GM23338 (cell line): Measurements from ENCODE around the gene ZFC3H1. TPM values are rescaled to one million over a fixed set of nuclear protein-coding genes. Genes with fewer than 3 reads are reported as not detected.

Experiments
- ATAC-seq: fragments of 200-7000 bp; cut with Tn5 transposase; 3 replicates; pipeline ENCODE4 v1.9.1; 2020
- DNase-seq: peaks from one replicate; pipeline ENCODE4 v3.0.0-alpha.2; 2015; ENCODE audit warnings: low spot score
- H2AFZ ChIP-seq: fragments of 200-600 bp; sonication (generic); 2 replicates; pipeline ENCODE4 v1.8.0; 2016; ENCODE audit warnings: antibody characterized with exemption, mild to moderate bottlenecking, moderate library complexity
- H3F3A ChIP-seq: fragments of 200-600 bp; sonication (generic); replicated peaks from 2 replicates; pipeline ENCODE4 v1.8.0; 2017; ENCODE audit warnings: antibody characterized with exemption, mixed run types, low read depth
- H3K27ac ChIP-seq: fragments of 200-600 bp; sonication (generic); 2 replicates; pipeline ENCODE4 v1.6.1; 2016; ENCODE audit warnings: low read depth
- H3K27me3 ChIP-seq: fragments of 200-600 bp; sonication (generic); 2 replicates; pipeline ENCODE4 v1.8.0; 2016; ENCODE audit warnings: mild to moderate bottlenecking, mixed run types, moderate library complexity; ENCODE audit not compliant: insufficient read depth
- H3K36me3 ChIP-seq: fragments of 200-600 bp; sonication (generic); 2 replicates; pipeline ENCODE4 v1.8.0; 2016; ENCODE audit warnings: mild to moderate bottlenecking; ENCODE audit not compliant: insufficient read depth
- H3K4me1 ChIP-seq: fragments of 200-600 bp; sonication (generic); 2 replicates; pipeline ENCODE4 v1.8.0; 2016; ENCODE audit warnings: mild to moderate bottlenecking, moderate library complexity; ENCODE audit not compliant: insufficient read depth
- H3K4me2 ChIP-seq: fragments of 200-600 bp; sonication (generic); 2 replicates; pipeline ENCODE4 v1.7.1; 2017; ENCODE audit warnings: mixed run types
- H3K4me3 ChIP-seq: fragments of 200-600 bp; sonication (generic); 2 replicates; pipeline ENCODE4 v1.6.1; 2016; ENCODE audit warnings: mixed run types
- H3K79me2 ChIP-seq: fragments of 200-600 bp; sonication (generic); replicated peaks from 2 replicates; pipeline ENCODE4 v1.8.0; 2017; ENCODE audit warnings: mild to moderate bottlenecking; ENCODE audit not compliant: insufficient read depth
- H3K9me2 ChIP-seq: fragments of 200-600 bp; sonication (generic); 2 replicates; pipeline ENCODE4 v1.8.0; 2017; ENCODE audit not compliant: insufficient read depth
- H4K20me1 ChIP-seq: fragments of 200-600 bp; sonication (generic); replicated peaks from 2 replicates; pipeline ENCODE4 v1.8.0; 2017; ENCODE audit warnings: mild to moderate bottlenecking; ENCODE audit not compliant: insufficient read depth
- H3K27ac Mint-ChIP-seq: 2 replicates; pipeline ENCODE4 v1.8.0; 2020; ENCODE audit warnings: inconsistent platforms, mild to moderate bottlenecking, moderate library complexity, mixed read lengths
- H3K27me3 Mint-ChIP-seq: 3 replicates; pipeline ENCODE4 v1.8.0; 2022; ENCODE audit warnings: low read depth, mild to moderate bottlenecking, moderate library complexity, mixed read lengths, inconsistent platforms; ENCODE audit not compliant: insufficient read depth, poor library complexity
- H3K36me3 Mint-ChIP-seq: 3 replicates; pipeline ENCODE4 v1.8.0; 2021; ENCODE audit warnings: low read depth, mild to moderate bottlenecking, inconsistent platforms, moderate library complexity, mixed read lengths
- H3K4me1 Mint-ChIP-seq: 3 replicates; pipeline ENCODE4 v1.8.0; 2020; ENCODE audit warnings: mild to moderate bottlenecking, inconsistent platforms, mixed read lengths
- H3K4me3 Mint-ChIP-seq: 3 replicates; pipeline ENCODE4 v1.8.0; 2021; ENCODE audit warnings: moderate library complexity, mild to moderate bottlenecking, inconsistent platforms, mixed read lengths
- H3K9me3 Mint-ChIP-seq: 3 replicates; pipeline ENCODE4 v1.8.0; 2020; ENCODE audit warnings: moderate library complexity, mild to moderate bottlenecking, inconsistent platforms, mixed read lengths
- CREB1 ChIP-seq: fragments of 250-450 bp; sonication (Bioruptor Pico); IDR thresholded peaks from 2 replicates; pipeline ENCODE4 v1.5.0; 2020; ENCODE audit warnings: low read depth, mild to moderate bottlenecking, moderate library complexity
- EZH2 ChIP-seq: fragments of 200-600 bp; sonication (generic); IDR thresholded peaks from one replicate; pipeline ENCODE4 v1.8.0; 2017; ENCODE audit warnings: antibody characterized with exemption, mild to moderate bottlenecking, low read depth; ENCODE audit not compliant: unreplicated experiment
- EZH2phosphoT487 ChIP-seq: fragments of 200-600 bp; sonication (generic); IDR thresholded peaks from one replicate; pipeline ENCODE4 v1.8.1; 2018; ENCODE audit warnings: antibody characterized with exemption; ENCODE audit not compliant: unreplicated experiment
- JUNB ChIP-seq: IDR thresholded peaks from one replicate; pipeline ENCODE4 v1.6.1; 2016; ENCODE audit warnings: antibody characterized with exemption; ENCODE audit not compliant: unreplicated experiment
- REST ChIP-seq: IDR thresholded peaks from one replicate; pipeline ENCODE4 v1.6.1; 2018; ENCODE audit warnings: antibody characterized with exemption; ENCODE audit not compliant: unreplicated experiment
- STAT1 ChIP-seq: IDR thresholded peaks from one replicate; pipeline ENCODE4 v1.6.1; 2016; ENCODE audit warnings: antibody characterized with exemption; ENCODE audit not compliant: unreplicated experiment
- polyA plus RNA-seq: library from polyadenylated mRNA; unstranded; fragments of >200 nt; fragmentation: Nextera tagmentation; extraction: Ambion mirVana; gene quantifications from 2 replicates; pipeline ENCODE4 v1.2.1, GENCODE V29; 2016
- total RNA-seq: library from RNA; depleted of rRNA; stranded (reverse); fragments of >200 nt; shearing (Covaris generic); gene quantifications from 2 replicates; pipeline ENCODE4 v1.2.3, GENCODE V29; 2014
- TF ChIP-seq, protein P1 (sequence below), 2 experiments: fragments of 200-600 bp in 1 of 2; sonication (generic) in 1 of 2; conservative IDR thresholded peaks; 2 replicates each; pipeline versions ENCODE4 v1.5.1 to v1.6.1; 2016 to 2017; ENCODE audit warnings: antibody characterized with exemption in 2 of 2, low read depth in 2 of 2, mild to moderate bottlenecking in 2 of 2, moderate library complexity in 1 of 2
- TF ChIP-seq, protein P2 (sequence below): IDR thresholded peaks from 2 replicates; pipeline ENCODE4 v1.6.1; 2016; ENCODE audit warnings: antibody characterized with exemption

The ZFC3H1 gene
- total and polyA plus RNA-seq, 2 experiments from 2014 or later, result 30.3 to 46.2 TPM

- no peak for ATAC-seq
These were observed 15.1 kb downstream of the ZFC3H1 start for GRCh38 chr12:71648537-71648936.

More at GRCh38 chr12:71648537-71648936, 15.1 kb downstream of the ZFC3H1 start:
- no peak for TF ChIP-seq STAT1
- TF ChIP-seq JUNB, result no peak
- no peak for TF ChIP-seq CREB1 (CRISPR knock-in tag)
- TF ChIP-seq, protein P1, sequence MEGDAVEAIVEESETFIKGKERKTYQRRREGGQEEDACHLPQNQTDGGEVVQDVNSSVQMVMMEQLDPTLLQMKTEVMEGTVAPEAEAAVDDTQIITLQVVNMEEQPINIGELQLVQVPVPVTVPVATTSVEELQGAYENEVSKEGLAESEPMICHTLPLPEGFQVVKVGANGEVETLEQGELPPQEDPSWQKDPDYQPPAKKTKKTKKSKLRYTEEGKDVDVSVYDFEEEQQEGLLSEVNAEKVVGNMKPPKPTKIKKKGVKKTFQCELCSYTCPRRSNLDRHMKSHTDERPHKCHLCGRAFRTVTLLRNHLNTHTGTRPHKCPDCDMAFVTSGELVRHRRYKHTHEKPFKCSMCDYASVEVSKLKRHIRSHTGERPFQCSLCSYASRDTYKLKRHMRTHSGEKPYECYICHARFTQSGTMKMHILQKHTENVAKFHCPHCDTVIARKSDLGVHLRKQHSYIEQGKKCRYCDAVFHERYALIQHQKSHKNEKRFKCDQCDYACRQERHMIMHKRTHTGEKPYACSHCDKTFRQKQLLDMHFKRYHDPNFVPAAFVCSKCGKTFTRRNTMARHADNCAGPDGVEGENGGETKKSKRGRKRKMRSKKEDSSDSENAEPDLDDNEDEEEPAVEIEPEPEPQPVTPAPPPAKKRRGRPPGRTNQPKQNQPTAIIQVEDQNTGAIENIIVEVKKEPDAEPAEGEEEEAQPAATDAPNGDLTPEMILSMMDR (conservative IDR thresholded peaks at IDR 0.05; ENCODE audit: low read depth in 2 of 2), result no peak
- no peak for TF ChIP-seq EZH2phosphoT487
- TF ChIP-seq, protein P2, sequence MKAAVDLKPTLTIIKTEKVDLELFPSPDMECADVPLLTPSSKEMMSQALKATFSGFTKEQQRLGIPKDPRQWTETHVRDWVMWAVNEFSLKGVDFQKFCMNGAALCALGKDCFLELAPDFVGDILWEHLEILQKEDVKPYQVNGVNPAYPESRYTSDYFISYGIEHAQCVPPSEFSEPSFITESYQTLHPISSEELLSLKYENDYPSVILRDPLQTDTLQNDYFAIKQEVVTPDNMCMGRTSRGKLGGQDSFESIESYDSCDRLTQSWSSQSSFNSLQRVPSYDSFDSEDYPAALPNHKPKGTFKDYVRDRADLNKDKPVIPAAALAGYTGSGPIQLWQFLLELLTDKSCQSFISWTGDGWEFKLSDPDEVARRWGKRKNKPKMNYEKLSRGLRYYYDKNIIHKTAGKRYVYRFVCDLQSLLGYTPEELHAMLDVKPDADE, result no peak
- TF ChIP-seq REST, result no peak
- no peak for TF ChIP-seq EZH2
- peaks cover 35% of the 10 kb centered on the region for H3K36me3 ChIP-seq
- H3K4me3 ChIP-seq, result no peak overlapping the region
- H3F3A ChIP-seq, result no peaks in the 10 kb centered on the region
- no peak overlapping the region for H3K4me2 ChIP-seq
- Mint-ChIP-seq H3K9me3 (no peaks in the 10 kb centered on the region), H3K4me3 (no peak overlapping the region), H3K36me3 (peaks cover 41% of the 10 kb centered on the region), H3K27ac (no peak overlapping the region), H3K4me1 (no peaks in the 10 kb centered on the region), H3K27me3 (no peaks in the 10 kb centered on the region)
- no peak overlapping the region for H3K27ac ChIP-seq
- H3K79me2 ChIP-seq, result peaks cover 60% of the 10 kb centered on the region
- no peak overlapping the region for H2AFZ ChIP-seq
- H4K20me1 ChIP-seq, result peaks cover 13% of the 10 kb centered on the region; the same call in 1 of the 2 replicates
- H3K9me2 ChIP-seq, result no peaks in the 10 kb centered on the region
- no peak for DNase-seq
- H3K4me1 ChIP-seq, result no peaks in the 10 kb centered on the region
- H3K27me3 ChIP-seq, result no peaks in the 10 kb centered on the region
